Lower leg skin (tissue), 3 donors: ENCODE results near the gene SLC4A4.

Experiments
- POLR2A ChIP-seq, 2 donors: fragments of 450-650 bp; IDR thresholded peaks; one replicate each; pipeline ENCODE4 v1.6.1; 2016 to 2017; ENCODE audit warnings: antibody characterized with exemption in 2 of 2, mild to moderate bottlenecking in 1 of 2, moderate library complexity in 1 of 2
- TF ChIP-seq, protein P1 (sequence below), 3 donors: fragments of 450-650 bp; IDR thresholded peaks; one replicate each; pipeline ENCODE4 v1.5.1; 2016; ENCODE audit warnings: antibody characterized with exemption in 3 of 3, mild to moderate bottlenecking in 3 of 3, moderate library complexity in 2 of 3

- TF ChIP-seq, protein P1, sequence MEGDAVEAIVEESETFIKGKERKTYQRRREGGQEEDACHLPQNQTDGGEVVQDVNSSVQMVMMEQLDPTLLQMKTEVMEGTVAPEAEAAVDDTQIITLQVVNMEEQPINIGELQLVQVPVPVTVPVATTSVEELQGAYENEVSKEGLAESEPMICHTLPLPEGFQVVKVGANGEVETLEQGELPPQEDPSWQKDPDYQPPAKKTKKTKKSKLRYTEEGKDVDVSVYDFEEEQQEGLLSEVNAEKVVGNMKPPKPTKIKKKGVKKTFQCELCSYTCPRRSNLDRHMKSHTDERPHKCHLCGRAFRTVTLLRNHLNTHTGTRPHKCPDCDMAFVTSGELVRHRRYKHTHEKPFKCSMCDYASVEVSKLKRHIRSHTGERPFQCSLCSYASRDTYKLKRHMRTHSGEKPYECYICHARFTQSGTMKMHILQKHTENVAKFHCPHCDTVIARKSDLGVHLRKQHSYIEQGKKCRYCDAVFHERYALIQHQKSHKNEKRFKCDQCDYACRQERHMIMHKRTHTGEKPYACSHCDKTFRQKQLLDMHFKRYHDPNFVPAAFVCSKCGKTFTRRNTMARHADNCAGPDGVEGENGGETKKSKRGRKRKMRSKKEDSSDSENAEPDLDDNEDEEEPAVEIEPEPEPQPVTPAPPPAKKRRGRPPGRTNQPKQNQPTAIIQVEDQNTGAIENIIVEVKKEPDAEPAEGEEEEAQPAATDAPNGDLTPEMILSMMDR (IDR thresholded peaks at IDR 0.05), result no peak
- TF ChIP-seq POLR2A (IDR thresholded peaks at IDR 0.05), result no peak
Measured at GRCh38 chr4:71498625-71499024, 159.8 kb downstream of the SLC4A4 start.
